Measurements from ENCODE around the gene GTF3C5. TPM values are rescaled to one million over a fixed set of nuclear protein-coding genes. Genes with fewer than 3 reads are reported as not detected.

Gene GTF3C5
- total and polyA plus RNA-seq, 9 of the 15 experiments (the other 6 are each of a cell fraction or from before 2014, with no cell fraction given) = 3.8 to 118 (median 83.7) TPM

- TF ChIP-seq, protein P1, sequence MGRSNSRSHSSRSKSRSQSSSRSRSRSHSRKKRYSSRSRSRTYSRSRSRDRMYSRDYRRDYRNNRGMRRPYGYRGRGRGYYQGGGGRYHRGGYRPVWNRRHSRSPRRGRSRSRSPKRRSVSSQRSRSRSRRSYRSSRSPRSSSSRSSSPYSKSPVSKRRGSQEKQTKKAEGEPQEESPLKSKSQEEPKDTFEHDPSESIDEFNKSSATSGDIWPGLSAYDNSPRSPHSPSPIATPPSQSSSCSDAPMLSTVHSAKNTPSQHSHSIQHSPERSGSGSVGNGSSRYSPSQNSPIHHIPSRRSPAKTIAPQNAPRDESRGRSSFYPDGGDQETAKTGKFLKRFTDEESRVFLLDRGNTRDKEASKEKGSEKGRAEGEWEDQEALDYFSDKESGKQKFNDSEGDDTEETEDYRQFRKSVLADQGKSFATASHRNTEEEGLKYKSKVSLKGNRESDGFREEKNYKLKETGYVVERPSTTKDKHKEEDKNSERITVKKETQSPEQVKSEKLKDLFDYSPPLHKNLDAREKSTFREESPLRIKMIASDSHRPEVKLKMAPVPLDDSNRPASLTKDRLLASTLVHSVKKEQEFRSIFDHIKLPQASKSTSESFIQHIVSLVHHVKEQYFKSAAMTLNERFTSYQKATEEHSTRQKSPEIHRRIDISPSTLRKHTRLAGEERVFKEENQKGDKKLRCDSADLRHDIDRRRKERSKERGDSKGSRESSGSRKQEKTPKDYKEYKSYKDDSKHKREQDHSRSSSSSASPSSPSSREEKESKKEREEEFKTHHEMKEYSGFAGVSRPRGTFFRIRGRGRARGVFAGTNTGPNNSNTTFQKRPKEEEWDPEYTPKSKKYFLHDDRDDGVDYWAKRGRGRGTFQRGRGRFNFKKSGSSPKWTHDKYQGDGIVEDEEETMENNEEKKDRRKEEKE (IDR thresholded peaks at IDR 0.05; ENCODE audit: borderline replicate concordance in 1 of 2, control insufficient read depth in 1 of 2, low read depth in 2 of 2, low read length in 1 of 2) = no peak
- TF ChIP-seq ZNF3 (CRISPR knock-in tag; IDR thresholded peaks at IDR 0.05) (no peak), MED1 (CRISPR knock-in tag; IDR thresholded peaks at IDR 0.05; ENCODE audit: borderline replicate concordance) (no peak), SAFB (IDR thresholded peaks at IDR 0.05; ENCODE audit: borderline replicate concordance, low read depth, low read length) (no peak), PTTG1 (tag; IDR thresholded peaks at IDR 0.05; ENCODE audit: low read depth) (no peak), ZNF347 (CRISPR knock-in tag; IDR thresholded peaks at IDR 0.05; ENCODE audit: low read depth) (no peak), CEBPG (CRISPR knock-in tag; IDR thresholded peaks at IDR 0.05) (peak; percentile 92), CEBPG (tag; conservative IDR thresholded peaks at IDR 0.05 in 1 of 2, IDR thresholded peaks at IDR 0.05 in 1 of 2) (peak; percentile 89 to 92), TEAD4 (IDR thresholded peaks at IDR 0.05; ENCODE audit: low read length) (no peak), TEAD4 (CRISPR knock-in tag; IDR thresholded peaks at IDR 0.05; ENCODE audit: borderline replicate concordance) (no peak), CCAR2 (IDR thresholded peaks at IDR 0.05; ENCODE audit: low read depth, low read length) (no peak), HNRNPK (IDR thresholded peaks at IDR 0.05; ENCODE audit: low read depth, low read length, poor library complexity, severe bottlenecking) (no peak), NFE2 (IDR thresholded peaks at IDR 0.05; ENCODE audit: low read depth) (peak; percentile 61), SMARCA4 (IDR thresholded peaks at IDR 0.05) (peak; percentile 56; the same call in 1 of the 2 replicates), PPARD (CRISPR knock-in tag; IDR thresholded peaks at IDR 0.05) (no peak), ZBED1 (IDR thresholded peaks at IDR 0.05) (no peak), ZNF586 (CRISPR knock-in tag; conservative IDR thresholded peaks at IDR 0.05) (no peak), HBP1 (CRISPR knock-in tag; IDR thresholded peaks at IDR 0.05) (0 out of 2 replicates have a peak, but pooled peaks have one; percentile 50), ETV1 (tag; conservative IDR thresholded peaks at IDR 0.05; ENCODE audit: low read depth) (no peak), MCM3 (IDR thresholded peaks at IDR 0.05) (no peak), RBM17 (IDR thresholded peaks at IDR 0.05; ENCODE audit: borderline replicate concordance, low read depth, low read length) (no peak), ZC3H4 (CRISPR knock-in tag; IDR thresholded peaks at IDR 0.05; ENCODE audit: borderline replicate concordance) (no peak)
- TF ChIP-seq, protein P2, sequence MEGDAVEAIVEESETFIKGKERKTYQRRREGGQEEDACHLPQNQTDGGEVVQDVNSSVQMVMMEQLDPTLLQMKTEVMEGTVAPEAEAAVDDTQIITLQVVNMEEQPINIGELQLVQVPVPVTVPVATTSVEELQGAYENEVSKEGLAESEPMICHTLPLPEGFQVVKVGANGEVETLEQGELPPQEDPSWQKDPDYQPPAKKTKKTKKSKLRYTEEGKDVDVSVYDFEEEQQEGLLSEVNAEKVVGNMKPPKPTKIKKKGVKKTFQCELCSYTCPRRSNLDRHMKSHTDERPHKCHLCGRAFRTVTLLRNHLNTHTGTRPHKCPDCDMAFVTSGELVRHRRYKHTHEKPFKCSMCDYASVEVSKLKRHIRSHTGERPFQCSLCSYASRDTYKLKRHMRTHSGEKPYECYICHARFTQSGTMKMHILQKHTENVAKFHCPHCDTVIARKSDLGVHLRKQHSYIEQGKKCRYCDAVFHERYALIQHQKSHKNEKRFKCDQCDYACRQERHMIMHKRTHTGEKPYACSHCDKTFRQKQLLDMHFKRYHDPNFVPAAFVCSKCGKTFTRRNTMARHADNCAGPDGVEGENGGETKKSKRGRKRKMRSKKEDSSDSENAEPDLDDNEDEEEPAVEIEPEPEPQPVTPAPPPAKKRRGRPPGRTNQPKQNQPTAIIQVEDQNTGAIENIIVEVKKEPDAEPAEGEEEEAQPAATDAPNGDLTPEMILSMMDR (IDR thresholded peaks at IDR 0.05 in 2 of 3, conservative IDR thresholded peaks at IDR 0.05 in 1 of 3; ENCODE audit: insufficient read depth in 2 of 3, low read depth in 1 of 3, low read length in 3 of 3) = no peak
Measured at GRCh38 chr9:133058550-133059320, 27.9 kb downstream of the GTF3C5 start (continued).
